MG63 (cell line): ENCODE data around the gene TUBGCP2. TPM values are rescaled to one million over a fixed set of nuclear protein-coding genes. Genes with fewer than 3 reads are reported as not detected.

Source experiments
- DNase-seq: peaks from one replicate; pipeline ENCODE4 v3.0.0-alpha.2; 2020
- H3K27me3 ChIP-seq: fragments of 250-450 bp; sonication (Bioruptor Pico); 2 replicates; pipeline ENCODE4 v1.5.1; 2020; ENCODE audit warnings: mild to moderate bottlenecking, moderate library complexity
- H3K36me3 ChIP-seq: fragments of 250-450 bp; sonication (Bioruptor Pico); 2 replicates; pipeline ENCODE4 v1.5.1; 2020; ENCODE audit warnings: mild to moderate bottlenecking, moderate library complexity
- H3K4me3 ChIP-seq: fragments of 250-450 bp; sonication (Bioruptor Pico); 2 replicates; pipeline ENCODE4 v1.5.1; 2020; ENCODE audit warnings: mild to moderate bottlenecking, moderate library complexity
- H3K9me3 ChIP-seq: fragments of 250-450 bp; sonication (Bioruptor Pico); 2 replicates; pipeline ENCODE4 v1.5.1; 2020; ENCODE audit warnings: mild to moderate bottlenecking, moderate library complexity
- total RNA-seq: library from RNA; depleted of rRNA; stranded (reverse); fragments of >200 nt; shearing (Covaris generic); gene quantifications from 2 replicates; pipeline ENCODE4 v1.2.3, GENCODE V29; 2014; ENCODE audit warnings: low replicate concordance

Gene TUBGCP2
- total RNA-seq, 1 experiment from 2014 or later = 80.8 TPM

- H3K4me3 ChIP-seq = no peak overlapping the region
- no peak for DNase-seq
- H3K9me3 ChIP-seq = peaks cover 4% of the 10 kb centered on the region
- no peaks in the 10 kb centered on the region for H3K27me3 ChIP-seq
- no peaks in the 10 kb centered on the region; the same call in none of the 2 replicates for H3K36me3 ChIP-seq
These were observed 7.6 kb upstream of the TUBGCP2 start for GRCh38 chr10:133316266-133316665.

DNA sequence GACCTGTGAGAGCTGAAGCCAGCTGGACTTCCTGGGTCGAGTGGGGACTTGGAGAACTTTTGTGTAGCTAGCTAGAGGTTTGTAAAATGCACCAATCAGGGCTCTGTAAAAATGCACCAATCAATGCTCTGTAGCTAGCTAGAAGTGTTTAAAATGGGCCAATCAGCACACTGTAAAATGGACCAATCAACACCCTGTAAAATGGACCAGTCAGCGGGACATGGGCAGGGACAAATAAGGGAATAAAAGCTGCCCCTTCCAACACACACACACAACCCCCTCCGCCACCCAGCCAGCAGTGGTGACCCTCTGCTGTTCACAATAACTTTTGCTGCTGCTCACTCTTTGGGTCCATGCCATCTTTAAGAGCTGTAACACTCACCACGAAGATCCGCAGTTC is 7.2 kb upstream of the TUBGCP2 start:
- H3K27me3 ChIP-seq = no peaks in the 10 kb centered on the region
- H3K4me3 ChIP-seq = no peak overlapping the region
- no peaks in the 10 kb centered on the region; the same call in none of the 2 replicates for H3K36me3 ChIP-seq
- no peak for DNase-seq
- H3K9me3 ChIP-seq = peaks cover 2% of the 10 kb centered on the region

DNA sequence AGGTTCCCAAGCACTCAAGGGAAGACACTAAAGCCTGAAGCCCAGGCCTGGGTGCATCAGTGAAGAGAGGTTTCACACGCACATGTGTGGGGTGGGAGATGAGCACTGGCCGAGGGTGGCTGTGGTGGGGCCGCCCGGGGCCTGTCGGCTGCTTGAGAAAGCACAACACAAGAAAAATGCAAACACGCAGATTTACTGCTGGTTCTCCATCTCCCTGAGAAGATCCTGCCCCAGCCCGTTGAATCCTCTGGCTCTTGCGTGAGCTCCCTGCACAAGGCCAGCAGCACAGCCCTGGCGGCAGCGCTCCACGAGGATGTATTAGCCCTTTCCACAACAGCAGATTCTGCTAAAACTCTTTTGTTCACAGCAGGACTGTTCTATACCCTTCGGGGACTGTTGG is 6.2 kb upstream of the TUBGCP2 start:
- Histone ChIP-seq H3K9me3 (no peaks in the 10 kb centered on the region; the same call in 1 of the 2 replicates), H3K27me3 (no peaks in the 10 kb centered on the region), H3K4me3 (no peak overlapping the region), H3K36me3 (peaks cover 4% of the 10 kb centered on the region)
- DNase-seq = no peak

DNA sequence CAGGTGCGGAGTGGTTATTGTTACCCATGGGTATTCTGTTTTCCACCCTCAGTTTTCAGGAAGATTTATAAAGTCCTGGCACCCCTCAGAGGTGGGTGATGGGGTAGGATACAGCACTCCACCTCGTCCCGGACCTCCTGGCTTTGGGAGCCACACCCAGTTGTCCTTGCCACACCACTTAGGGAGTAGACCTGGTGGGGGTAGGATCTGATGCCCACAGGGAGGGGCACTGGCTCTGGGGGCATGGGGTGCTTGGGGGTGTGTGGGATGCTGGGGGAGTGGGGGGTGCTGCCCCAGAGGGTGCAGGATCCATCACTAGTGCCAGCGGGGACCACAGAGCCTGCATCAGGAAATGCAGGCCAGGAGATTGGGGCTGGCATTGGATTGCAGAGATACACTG is 4.5 kb upstream of the TUBGCP2 start:
- Histone ChIP-seq H3K9me3 (no peaks in the 10 kb centered on the region; the same call in 1 of the 2 replicates), H3K27me3 (no peaks in the 10 kb centered on the region), H3K36me3 (peaks cover 11% of the 10 kb centered on the region), H3K4me3 (no peak overlapping the region)
- DNase-seq = no peak

GRCh38 chr10:133312769-133313145 is 4.1 kb upstream of the TUBGCP2 start:
- peaks cover 11% of the 10 kb centered on the region for H3K36me3 ChIP-seq
- DNase-seq = no peak
- no peaks in the 10 kb centered on the region; the same call in 1 of the 2 replicates for H3K9me3 ChIP-seq
- no peaks in the 10 kb centered on the region for H3K27me3 ChIP-seq
- H3K4me3 ChIP-seq = no peak overlapping the region

- no peak for DNase-seq
- Histone ChIP-seq H3K36me3 (peaks cover 13% of the 10 kb centered on the region), H3K27me3 (no peaks in the 10 kb centered on the region), H3K4me3 (no peak overlapping the region), H3K9me3 (no peaks in the 10 kb centered on the region; the same call in 1 of the 2 replicates)
These were observed 3.5 kb upstream of the TUBGCP2 start for GRCh38 chr10:133312016-133312768.

DNA sequence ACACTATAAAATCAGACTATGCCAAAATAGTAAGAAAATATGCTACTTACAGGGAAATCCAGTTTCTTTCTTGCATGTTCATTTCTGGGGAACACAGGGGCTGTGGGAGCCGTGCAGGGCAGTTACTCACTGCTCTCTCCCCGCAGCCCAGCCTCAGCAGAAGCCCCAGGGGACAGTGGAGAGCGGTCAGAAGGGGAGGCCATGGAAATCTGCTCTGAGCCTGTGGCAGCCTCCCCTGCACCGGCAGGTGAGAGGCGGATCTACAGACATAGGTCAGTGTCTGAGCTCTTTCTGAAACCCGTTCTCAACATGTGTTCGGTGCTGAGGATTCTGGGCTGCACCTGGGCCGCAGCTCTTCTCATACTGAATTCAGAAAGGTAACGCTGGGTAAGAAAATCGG is 2.9 kb upstream of the TUBGCP2 start:
- Histone ChIP-seq H3K9me3 (no peaks in the 10 kb centered on the region; the same call in 1 of the 2 replicates), H3K27me3 (no peaks in the 10 kb centered on the region), H3K36me3 (peaks cover 14% of the 10 kb centered on the region), H3K4me3 (no peak overlapping the region)
- DNase-seq = no peak

DNA sequence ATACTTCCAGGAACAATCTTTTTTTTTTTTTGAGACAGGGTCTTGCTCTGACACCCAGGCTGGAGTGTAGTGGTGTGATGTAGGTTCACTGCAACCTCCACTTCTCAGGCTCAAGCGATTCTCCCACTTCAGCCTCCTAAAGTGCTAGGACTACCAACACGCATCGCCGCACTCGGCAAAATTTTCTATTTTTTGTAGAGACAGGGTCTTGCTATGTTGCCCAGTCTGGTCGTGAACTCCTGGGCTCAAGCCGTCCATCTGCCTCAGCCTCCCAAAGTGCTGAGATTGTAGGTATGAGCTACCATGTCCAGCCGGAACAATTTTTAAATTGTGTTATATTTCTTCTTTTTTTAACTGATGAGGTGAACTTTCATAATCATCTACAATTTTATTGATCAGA is 2.1 kb upstream of the TUBGCP2 start:
- no peaks in the 10 kb centered on the region for H3K9me3 ChIP-seq
- H3K27me3 ChIP-seq = no peaks in the 10 kb centered on the region
- H3K36me3 ChIP-seq = peaks cover 14% of the 10 kb centered on the region
- H3K4me3 ChIP-seq = no peak overlapping the region
- DNase-seq = no peak

DNA sequence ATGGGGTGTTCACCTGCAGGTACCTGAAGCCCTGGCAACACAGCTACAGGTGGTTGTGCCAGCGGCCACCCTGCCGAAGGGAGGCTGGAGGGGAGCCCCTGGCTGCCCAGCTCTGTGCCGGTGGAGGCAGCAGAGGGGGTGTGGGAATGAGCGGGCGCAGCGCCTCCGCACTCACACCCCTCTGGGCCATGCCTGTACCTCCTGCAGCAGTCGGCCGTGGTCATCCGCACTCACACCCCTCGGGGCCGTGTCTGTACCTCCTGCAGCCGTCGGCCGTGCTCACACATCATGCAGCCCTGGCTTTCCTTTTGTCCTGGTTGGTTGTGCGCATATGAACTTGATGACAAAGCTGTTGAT is 1.7 kb upstream of the TUBGCP2 start:
- no peak for DNase-seq
- Histone ChIP-seq H3K4me3 (no peak overlapping the region), H3K27me3 (no peaks in the 10 kb centered on the region), H3K9me3 (no peaks in the 10 kb centered on the region), H3K36me3 (peaks cover 16% of the 10 kb centered on the region)

GRCh38 chr10:133309720-133310398 is 1.2 kb upstream of the TUBGCP2 start:
- H3K36me3 ChIP-seq = peaks cover 17% of the 10 kb centered on the region
- DNase-seq = no peak
- no peaks in the 10 kb centered on the region for H3K27me3 ChIP-seq
- no peak overlapping the region for H3K4me3 ChIP-seq
- no peaks in the 10 kb centered on the region for H3K9me3 ChIP-seq

- H3K36me3 ChIP-seq = peaks cover 17% of the 10 kb centered on the region
- DNase-seq = peak; percentile 82
These were observed 538 bp upstream of the TUBGCP2 start for GRCh38 chr10:133309100-133309719.

GRCh38 chr10:133307776-133308420 is 774 bp downstream of the TUBGCP2 start:
- Histone ChIP-seq H3K4me3 (peak overlapping the region; percentile 76), H3K9me3 (no peaks in the 10 kb centered on the region), H3K27me3 (no peaks in the 10 kb centered on the region), H3K36me3 (peaks cover 17% of the 10 kb centered on the region)
- DNase-seq = peak; percentile 58

More at GRCh38 chr10:133309100-133309719, 538 bp upstream of the TUBGCP2 start:
- H3K4me3 ChIP-seq = peak overlapping the region; percentile 76
- H3K27me3 ChIP-seq = no peaks in the 10 kb centered on the region
- H3K9me3 ChIP-seq = no peaks in the 10 kb centered on the region

DNA sequence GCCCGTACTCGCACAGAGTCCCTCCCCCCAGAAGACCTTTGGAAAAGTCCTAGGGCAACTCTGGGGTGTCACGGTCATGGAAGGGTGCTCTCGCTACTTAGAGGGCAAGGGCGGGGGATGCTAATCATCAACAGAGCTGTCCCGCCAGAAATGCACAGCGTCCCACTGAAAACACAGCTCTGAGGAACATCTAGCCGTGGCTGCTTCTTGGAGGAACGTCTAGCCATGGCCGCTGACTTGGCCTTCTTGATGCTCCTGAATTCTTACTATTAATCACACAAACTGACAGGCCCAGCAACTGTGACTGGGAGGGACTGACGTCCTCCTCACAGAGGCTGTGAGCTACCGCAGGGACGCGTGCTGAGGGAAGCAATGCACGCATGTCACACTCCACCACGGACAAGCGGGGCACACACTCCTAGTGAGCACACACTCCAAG is 1.7 kb downstream of the TUBGCP2 start:
- Histone ChIP-seq H3K36me3 (peaks cover 17% of the 10 kb centered on the region), H3K4me3 (peak overlapping the region; percentile 76; the same call in 1 of the 2 replicates), H3K27me3 (no peaks in the 10 kb centered on the region), H3K9me3 (no peaks in the 10 kb centered on the region)
- no peak for DNase-seq

- Histone ChIP-seq H3K9me3 (no peaks in the 10 kb centered on the region), H3K4me3 (no peak overlapping the region), H3K36me3 (peaks cover 19% of the 10 kb centered on the region), H3K27me3 (no peaks in the 10 kb centered on the region)
- DNase-seq = no peak
These were observed 2.6 kb downstream of the TUBGCP2 start for GRCh38 chr10:133306097-133306476.

DNA sequence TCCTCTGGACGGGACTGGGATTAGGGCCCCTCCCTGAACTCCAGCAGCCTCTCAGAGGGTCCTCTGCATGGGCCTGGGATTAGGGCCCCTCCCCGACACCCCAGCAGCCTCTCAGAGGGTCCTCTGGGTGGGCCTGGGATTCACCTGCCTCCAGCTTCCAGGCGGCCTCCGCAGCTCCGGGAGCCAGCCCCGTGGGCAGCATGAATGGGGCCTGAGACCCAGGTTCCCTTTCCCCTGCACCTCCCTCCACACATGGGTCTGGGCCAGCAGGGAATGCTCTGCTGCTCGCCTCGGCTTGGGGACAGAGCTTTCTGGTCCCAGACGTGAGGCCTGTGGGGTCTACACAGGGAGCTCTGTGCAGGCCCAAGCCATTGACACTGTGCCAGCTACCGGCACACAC is 5.5 kb downstream of the TUBGCP2 start:
- peaks cover 26% of the 10 kb centered on the region for H3K36me3 ChIP-seq
- no peaks in the 10 kb centered on the region for H3K9me3 ChIP-seq
- DNase-seq = no peak
- H3K4me3 ChIP-seq = no peak overlapping the region
- H3K27me3 ChIP-seq = no peaks in the 10 kb centered on the region

- H3K27me3 ChIP-seq = no peaks in the 10 kb centered on the region
- no peaks in the 10 kb centered on the region for H3K9me3 ChIP-seq
- no peak for DNase-seq
- H3K4me3 ChIP-seq = no peak overlapping the region
- H3K36me3 ChIP-seq = peaks cover 25% of the 10 kb centered on the region
These were observed 6.4 kb downstream of the TUBGCP2 start for GRCh38 chr10:133302230-133302629.

DNA sequence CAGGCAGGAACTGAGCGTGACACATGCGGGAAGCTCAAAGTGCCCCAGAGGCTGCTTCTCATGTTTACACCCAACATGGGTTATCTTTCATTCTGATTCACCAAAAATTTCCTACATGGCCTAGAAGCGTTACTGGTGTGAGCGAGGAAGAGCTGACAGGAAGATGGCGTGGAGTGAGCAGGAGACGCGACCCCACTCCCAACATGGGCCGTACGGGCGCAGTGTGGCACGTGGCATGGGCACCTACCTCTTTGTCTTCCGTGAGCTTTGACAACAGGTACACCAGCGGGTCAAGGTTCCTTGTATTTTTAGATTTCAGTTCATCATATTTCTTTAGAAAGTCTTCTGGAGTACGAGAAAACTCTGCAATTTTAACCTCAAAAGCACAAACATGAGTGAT is 8.9 kb downstream of the TUBGCP2 start:
- Histone ChIP-seq H3K27me3 (no peaks in the 10 kb centered on the region), H3K9me3 (no peaks in the 10 kb centered on the region), H3K36me3 (peaks cover 26% of the 10 kb centered on the region), H3K4me3 (no peak overlapping the region)
- DNase-seq = no peak
